HEK293T (cell line): ENCODE results near the gene ENTPD8.

Experiments
- ARNT ChIP-seq: fragments of 450-650 bp; IDR thresholded peaks from 2 replicates; pipeline ENCODE4 v1.6.1; 2017; ENCODE audit warnings: mild to moderate bottlenecking
- ELF4 ChIP-seq: fragments of 450-650 bp; IDR thresholded peaks from 2 replicates; pipeline ENCODE4 v1.6.1; 2017; ENCODE audit warnings: antibody characterized with exemption
- FOXM1 ChIP-seq: fragments of 450-650 bp; IDR thresholded peaks from 2 replicates; pipeline ENCODE4 v1.6.1; 2017; ENCODE audit warnings: mild to moderate bottlenecking, borderline replicate concordance
- L3MBTL2 ChIP-seq: fragments of 450-650 bp; conservative IDR thresholded peaks from 2 replicates; pipeline ENCODE4 v1.6.1; 2016; ENCODE audit warnings: mild to moderate bottlenecking
- SP1 ChIP-seq: fragments of 450-650 bp; IDR thresholded peaks from 2 replicates; pipeline ENCODE4 v1.6.1; 2017
- SUZ12 ChIP-seq: fragments of 450-650 bp; IDR thresholded peaks from 2 replicates; pipeline ENCODE4 v1.6.1; 2016; ENCODE audit warnings: mild to moderate bottlenecking
- TF ChIP-seq, protein P1 (sequence below): fragments of 450-650 bp; IDR thresholded peaks from 2 replicates; pipeline ENCODE4 v1.6.1; 2016

DNA sequence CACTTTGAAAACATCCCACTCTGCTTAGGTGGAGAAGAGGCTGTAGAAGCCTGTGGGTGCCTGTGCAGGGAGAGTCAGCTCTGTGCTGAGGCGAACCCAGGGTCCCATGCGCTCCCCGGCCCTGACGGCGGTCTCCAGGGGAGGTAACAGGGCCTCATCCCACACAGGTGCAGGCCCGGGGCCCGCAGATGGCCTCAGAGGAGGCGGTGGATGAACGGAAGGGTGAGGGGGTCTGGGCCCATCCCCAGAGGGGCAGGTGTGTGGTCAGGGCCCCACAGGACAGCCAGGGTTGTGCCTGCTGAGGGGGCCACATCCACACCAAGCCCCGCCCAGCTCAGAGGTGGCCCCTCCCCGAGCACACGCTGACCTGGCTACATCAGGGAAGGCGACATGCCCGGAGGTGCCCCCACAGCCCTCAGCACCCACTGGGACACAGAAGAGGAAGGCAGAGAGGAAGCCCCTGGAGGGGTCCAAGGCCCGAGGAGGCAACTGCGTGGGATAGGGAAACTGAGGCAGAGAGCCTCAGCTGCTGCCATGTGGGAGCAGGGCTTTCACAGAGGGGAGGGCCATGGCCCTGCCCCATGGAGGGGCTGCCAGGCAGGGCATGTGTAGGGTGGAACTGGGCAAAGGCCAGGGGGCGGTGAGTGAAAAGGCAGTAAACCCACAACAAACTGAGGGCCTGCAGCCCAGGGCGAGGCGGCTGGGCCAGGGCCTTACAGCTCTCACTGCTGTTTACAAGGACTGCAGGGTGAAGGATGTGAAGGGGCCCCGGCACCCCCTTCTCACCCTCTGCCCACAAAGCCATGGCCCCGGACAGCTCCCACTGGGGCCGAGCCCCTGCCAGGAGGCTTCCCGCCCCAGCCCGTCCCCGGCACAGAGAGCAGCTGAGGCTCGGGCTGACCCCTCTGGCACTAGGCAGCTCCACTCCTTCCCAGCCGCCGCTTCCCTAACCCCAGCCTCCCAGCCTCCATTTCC is 47.7 kb downstream of the ENTPD8 start:
- TF ChIP-seq SP1, result no peak
- TF ChIP-seq, protein P1, sequence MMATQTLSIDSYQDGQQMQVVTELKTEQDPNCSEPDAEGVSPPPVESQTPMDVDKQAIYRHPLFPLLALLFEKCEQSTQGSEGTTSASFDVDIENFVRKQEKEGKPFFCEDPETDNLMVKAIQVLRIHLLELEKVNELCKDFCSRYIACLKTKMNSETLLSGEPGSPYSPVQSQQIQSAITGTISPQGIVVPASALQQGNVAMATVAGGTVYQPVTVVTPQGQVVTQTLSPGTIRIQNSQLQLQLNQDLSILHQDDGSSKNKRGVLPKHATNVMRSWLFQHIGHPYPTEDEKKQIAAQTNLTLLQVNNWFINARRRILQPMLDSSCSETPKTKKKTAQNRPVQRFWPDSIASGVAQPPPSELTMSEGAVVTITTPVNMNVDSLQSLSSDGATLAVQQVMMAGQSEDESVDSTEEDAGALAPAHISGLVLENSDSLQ, result no peak
- no peak for TF ChIP-seq FOXM1
- no peak for TF ChIP-seq L3MBTL2
- no peak for TF ChIP-seq ELF4
- TF ChIP-seq SUZ12, result no peak
- TF ChIP-seq ARNT, result no peak
